NCI-H1436 (cell line): ENCODE results near the gene USP17L29.
"Not testable (repeated sequence)": the region's sequence is repeated elsewhere in the genome, so short reads cannot be mapped to it uniquely, and the experiment has no call there.

Source experiments
- DNase-seq: peaks from one replicate; lab custom pipeline; 2025; lab: John Stamatoyannopoulos, UW

USP17L29 gene

GRCh38 chr4:9353338-9353737, at the start of gene USP17L29:
USP17L29 (plus strand) TSS chr4:9353638; CDS start chr4:9353638, 0 bp downstream.
- DNase-seq = not testable (repeated sequence)

- not testable (repeated sequence) for DNase-seq
Observed at GRCh38 chr4:9324191-9324590, 29.2 kb upstream of the USP17L29 start.

- not testable (repeated sequence) for DNase-seq
Observed at GRCh38 chr4:9324865-9325264, 28.6 kb upstream of the USP17L29 start, which contains the start of gene USP17L24. USP17L24 (plus strand) TSS chr4:9325165; CDS start chr4:9325165, 0 bp downstream.

GRCh38 chr4:9329611-9330010, 23.8 kb upstream of the USP17L29 start, which contains the start of gene USP17L25:
USP17L25 (plus strand) TSS chr4:9329911; CDS start chr4:9329911, 0 bp downstream.
- DNase-seq = not testable (repeated sequence)

GRCh38 chr4:9334358-9334757, 19.1 kb upstream of the USP17L29 start, which contains the start of gene USP17L26:
USP17L26 (plus strand) TSS chr4:9334658; CDS start chr4:9334658, 0 bp downstream.
- DNase-seq = not testable (repeated sequence)

- DNase-seq = not testable (repeated sequence)
Observed at GRCh38 chr4:9339103-9339502, 14.3 kb upstream of the USP17L29 start, which contains the start of gene USP17L5. USP17L5 (plus strand) TSS chr4:9339403; CDS start chr4:9339403, 0 bp downstream.

GRCh38 chr4:9343848-9344247, 9.6 kb upstream of the USP17L29 start, which contains the start of gene USP17L27:
USP17L27 (plus strand) TSS chr4:9344148; CDS start chr4:9344148, 0 bp downstream.
- not testable (repeated sequence) for DNase-seq

GRCh38 chr4:9348593-9348992, 4.8 kb upstream of the USP17L29 start, which contains the start of gene USP17L28:
USP17L28 (plus strand) TSS chr4:9348893; CDS start chr4:9348893, 0 bp downstream.
- not testable (repeated sequence) for DNase-seq

GRCh38 chr4:9350866-9351265, 2.6 kb upstream of the USP17L29 start:
- not testable (repeated sequence) for DNase-seq

- not testable (repeated sequence) for DNase-seq
Observed at GRCh38 chr4:9362829-9363228, 9.4 kb downstream of the USP17L29 start, which contains the start of gene USP17L30. USP17L30 (plus strand) TSS chr4:9363129; CDS start chr4:9363129, 0 bp downstream.

GRCh38 chr4:9379881-9380280, 26.4 kb downstream of the USP17L29 start:
- DNase-seq = not testable (repeated sequence)

GRCh38 chr4:9381012-9381534, 27.6 kb downstream of the USP17L29 start:
- not testable (repeated sequence) for DNase-seq

GRCh38 chr4:9384126-9384525, 30.7 kb downstream of the USP17L29 start:
- DNase-seq = no peak

GRCh38 chr4:9389001-9389400, 35.6 kb downstream of the USP17L29 start:
- not testable (repeated sequence) for DNase-seq
